ENCODE results near the gene MAP1LC3B2.

MAP1LC3B2 gene

GRCh38 chr12:116559162-116559935 is at the start of gene MAP1LC3B2:
MAP1LC3B2 (plus strand) TSS chr12:116559381; CDS start chr12:116575943, 16,562 bp downstream.
- DNase-seq (ENCODE audit: low read depth) = peak; percentile 78

DNA sequence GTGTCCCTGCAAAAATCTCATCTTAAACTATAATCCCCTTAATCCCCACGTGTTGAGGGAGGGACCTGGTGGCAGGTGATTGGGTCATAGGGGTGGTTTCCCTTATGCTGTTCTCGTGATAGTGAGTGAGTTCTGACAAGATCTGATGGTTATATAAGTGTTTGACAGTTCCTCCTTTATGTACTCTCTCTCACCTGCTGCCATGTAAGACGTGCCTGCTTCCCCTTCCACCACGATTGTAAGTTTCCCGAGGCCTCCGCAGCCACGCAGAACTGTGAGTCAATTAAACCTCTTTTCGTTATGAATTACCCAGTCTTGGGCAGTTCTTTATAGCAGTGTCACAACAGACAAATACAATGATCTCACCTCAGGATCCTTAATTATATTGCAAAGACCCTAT is 45.2 kb upstream of the MAP1LC3B2 start:
- no peak for DNase-seq (ENCODE audit: low read depth)

GRCh38 chr12:116515684-116516083 is 43.5 kb upstream of the MAP1LC3B2 start:
- DNase-seq (ENCODE audit: low read depth) = no peak

GRCh38 chr12:116516657-116517056 is 42.5 kb upstream of the MAP1LC3B2 start:
- DNase-seq (ENCODE audit: low read depth) = no peak

- no peak for DNase-seq (ENCODE audit: low read depth)
These were observed 41.6 kb upstream of the MAP1LC3B2 start for GRCh38 chr12:116517431-116518045.

GRCh38 chr12:116520225-116520760 is 38.9 kb upstream of the MAP1LC3B2 start:
- DNase-seq (ENCODE audit: low read depth) = no peak

DNA sequence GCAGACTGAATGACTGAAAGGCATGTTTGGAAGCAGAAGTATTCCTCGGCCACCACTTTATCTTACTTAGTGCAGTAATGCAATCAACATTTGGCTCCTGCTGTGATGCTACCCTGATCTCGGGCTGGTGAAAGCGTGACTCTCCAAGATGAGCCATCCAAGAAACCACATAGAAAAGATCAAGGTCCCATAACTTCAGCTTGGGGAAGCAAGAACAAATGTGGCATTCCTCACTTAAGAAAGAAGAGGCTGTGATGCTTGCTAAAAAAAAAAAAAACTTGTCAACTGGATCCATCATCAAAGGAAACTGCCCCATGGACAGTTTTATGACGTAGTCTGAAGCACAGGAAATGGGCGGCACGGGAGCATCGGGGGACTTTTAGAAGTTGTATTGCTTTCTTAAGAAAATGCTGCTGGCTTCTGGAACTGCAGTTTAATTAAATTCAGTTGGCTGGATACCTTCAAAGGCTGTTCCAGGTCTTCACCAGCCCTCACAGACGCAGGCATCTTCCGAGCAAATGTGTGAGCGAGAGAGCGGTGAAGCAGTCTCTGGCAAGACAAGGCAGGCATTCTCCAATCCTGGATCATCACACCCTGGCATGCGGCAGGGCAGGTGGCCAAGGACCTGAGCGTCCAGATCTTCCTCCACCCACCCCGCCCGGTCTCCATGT is 38.2 kb upstream of the MAP1LC3B2 start:
- DNase-seq (ENCODE audit: low read depth) = peak; percentile 41

DNA sequence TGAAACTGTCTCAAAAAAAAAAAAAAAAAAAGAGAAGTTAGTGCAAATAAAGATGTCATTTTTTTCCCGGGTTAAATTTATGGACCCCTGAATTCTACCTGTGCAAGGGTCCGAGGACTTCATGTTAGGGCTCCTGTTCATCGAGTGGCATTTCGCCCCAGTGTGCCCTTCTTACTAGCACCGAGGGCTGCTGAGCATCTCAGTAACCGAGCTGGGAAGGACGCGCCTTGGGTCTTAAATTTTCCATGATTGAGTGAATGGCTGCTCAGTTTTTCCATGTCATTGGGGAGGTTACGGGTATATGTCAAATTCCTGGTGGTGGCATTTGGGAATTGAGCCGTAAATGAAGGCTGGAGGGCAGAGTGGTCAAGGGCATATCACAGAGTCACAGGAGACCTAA is 34.9 kb upstream of the MAP1LC3B2 start:
- DNase-seq (ENCODE audit: low read depth) = no peak

DNA sequence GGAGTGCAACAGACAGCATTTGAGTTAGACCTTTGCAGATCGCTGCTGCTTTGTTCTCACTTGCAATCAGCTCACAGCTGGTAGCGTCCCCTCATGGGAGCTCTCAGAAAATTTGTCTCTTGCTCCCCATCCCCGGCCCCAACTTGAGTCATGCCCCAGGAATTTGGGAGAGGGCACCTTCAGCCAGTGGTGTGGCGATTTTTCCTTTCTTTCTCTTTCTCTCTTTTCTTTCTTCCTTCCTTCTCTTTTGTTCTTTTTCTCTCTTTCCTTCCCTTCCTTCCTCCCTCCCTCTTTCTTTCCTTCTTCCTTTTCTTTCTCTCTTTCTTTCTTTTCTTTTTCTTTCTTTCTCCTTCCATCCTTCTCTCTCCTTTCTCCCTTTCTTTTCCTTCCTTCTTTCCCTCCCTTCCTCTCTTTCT is 34.2 kb upstream of the MAP1LC3B2 start:
- DNase-seq (ENCODE audit: low read depth) = peak; percentile 28

DNA sequence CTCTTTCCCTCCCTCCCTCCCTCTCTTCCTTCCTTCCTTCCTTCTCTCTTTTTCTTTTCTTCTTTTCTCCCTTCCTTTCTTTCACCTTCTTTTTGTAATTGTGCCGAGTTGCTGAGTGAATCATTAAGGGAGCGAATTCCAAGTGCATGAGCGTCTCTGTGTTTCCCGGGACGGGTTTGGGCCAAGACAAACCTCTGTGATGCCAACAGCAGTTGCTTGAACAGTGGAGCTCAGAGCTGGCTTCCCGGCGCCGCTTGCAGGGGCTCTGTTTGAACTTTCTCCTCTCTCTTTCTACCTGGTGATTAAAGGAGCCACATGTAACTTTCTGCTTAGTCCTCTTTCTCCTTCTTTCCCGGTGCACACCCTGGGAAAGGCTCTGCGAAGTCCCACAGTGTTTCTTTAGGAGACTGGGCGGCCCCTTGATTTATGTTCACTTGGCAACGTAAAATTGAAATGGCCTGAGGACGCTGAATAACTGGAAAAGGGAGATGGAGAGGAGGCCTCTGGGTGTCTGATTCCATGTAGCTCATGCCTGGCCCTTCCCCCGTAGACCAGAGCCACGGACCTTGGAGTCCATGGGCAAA is 33.7 kb upstream of the MAP1LC3B2 start:
- peak; percentile 87 for DNase-seq (ENCODE audit: low read depth)

DNA sequence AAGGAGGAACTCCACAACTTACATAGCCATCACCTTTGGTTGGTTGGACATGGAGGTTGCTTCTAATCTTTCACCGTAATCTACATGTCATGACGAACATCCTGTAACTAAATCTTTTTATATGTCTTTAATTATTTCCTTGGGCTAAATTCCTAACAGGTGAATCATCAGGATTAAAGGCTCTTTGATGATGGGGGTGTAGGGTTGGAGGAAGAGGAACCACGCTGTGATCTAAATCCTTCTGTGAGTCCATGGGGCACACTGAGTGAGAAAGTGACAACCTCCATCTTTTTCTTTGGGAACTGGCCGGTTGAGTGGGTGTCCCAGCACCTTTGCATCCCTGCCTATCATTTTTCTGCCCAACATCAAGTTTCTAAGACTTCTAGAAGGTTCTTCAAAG is 31.1 kb upstream of the MAP1LC3B2 start:
- peak; percentile 54 for DNase-seq (ENCODE audit: low read depth)

GRCh38 chr12:116528498-116528897 is 30.7 kb upstream of the MAP1LC3B2 start:
- no peak for DNase-seq (ENCODE audit: low read depth)

DNA sequence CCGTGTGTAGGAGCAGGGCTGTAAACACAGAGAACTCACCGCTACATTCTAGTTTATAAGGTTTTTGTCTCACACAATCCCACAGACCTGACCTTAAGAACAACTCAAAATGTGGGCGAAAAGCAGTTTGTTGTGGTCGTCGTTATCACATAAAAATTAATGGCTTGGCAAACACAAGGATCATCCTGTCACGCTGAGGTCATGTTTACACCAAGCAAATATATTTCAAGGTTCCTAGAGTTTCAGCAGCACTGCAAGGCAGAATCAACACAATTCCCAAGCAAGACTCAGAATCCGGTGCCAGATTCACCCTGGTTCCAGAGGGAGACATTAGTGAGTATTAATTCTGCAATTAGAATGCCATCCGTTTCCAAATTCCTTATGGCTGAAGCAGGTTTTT is 30.1 kb upstream of the MAP1LC3B2 start:
- DNase-seq (ENCODE audit: low read depth) = peak; percentile 23

DNA sequence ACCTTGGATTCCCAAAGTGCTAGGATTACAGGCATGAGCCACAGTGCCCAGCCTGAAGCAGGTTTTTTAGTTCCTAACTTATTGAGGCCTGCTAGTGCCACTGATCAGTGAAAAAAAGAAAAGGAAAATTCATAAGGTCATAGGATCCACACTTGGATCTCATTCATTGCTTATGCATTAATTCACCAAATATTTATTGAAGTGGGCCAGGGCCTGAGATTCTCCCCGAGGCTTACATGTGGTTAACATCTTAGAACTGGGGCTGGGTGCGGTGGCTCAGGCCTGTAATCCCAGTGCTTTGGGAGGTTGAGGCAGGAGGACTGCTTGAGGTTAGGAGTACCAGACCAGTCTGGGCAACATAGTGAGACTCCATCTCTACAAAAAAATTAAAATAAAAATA is 29.5 kb upstream of the MAP1LC3B2 start:
- DNase-seq (ENCODE audit: low read depth) = no peak

DNA sequence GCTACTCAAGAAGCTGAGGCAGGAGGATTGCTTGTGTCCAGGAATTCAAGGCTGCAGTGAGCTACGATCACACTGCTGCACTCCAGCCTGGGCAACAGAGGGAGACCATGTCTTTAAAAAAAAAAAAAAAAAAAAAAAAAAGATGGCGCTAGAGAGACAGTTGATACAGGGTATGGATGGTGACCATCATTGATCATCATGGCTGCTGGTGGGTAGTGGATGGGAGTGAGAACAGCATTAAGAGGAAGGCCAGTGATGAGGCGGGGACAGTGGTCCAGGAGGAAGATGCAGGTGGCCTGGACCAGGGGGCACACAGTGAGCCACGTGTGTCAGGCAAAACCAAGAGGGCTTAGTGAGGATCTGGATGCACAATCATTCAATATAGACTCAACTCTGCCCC is 26.8 kb upstream of the MAP1LC3B2 start:
- DNase-seq (ENCODE audit: low read depth) = no peak

GRCh38 chr12:116532986-116533342 is 26.2 kb upstream of the MAP1LC3B2 start:
- DNase-seq (ENCODE audit: low read depth) = no peak

DNA sequence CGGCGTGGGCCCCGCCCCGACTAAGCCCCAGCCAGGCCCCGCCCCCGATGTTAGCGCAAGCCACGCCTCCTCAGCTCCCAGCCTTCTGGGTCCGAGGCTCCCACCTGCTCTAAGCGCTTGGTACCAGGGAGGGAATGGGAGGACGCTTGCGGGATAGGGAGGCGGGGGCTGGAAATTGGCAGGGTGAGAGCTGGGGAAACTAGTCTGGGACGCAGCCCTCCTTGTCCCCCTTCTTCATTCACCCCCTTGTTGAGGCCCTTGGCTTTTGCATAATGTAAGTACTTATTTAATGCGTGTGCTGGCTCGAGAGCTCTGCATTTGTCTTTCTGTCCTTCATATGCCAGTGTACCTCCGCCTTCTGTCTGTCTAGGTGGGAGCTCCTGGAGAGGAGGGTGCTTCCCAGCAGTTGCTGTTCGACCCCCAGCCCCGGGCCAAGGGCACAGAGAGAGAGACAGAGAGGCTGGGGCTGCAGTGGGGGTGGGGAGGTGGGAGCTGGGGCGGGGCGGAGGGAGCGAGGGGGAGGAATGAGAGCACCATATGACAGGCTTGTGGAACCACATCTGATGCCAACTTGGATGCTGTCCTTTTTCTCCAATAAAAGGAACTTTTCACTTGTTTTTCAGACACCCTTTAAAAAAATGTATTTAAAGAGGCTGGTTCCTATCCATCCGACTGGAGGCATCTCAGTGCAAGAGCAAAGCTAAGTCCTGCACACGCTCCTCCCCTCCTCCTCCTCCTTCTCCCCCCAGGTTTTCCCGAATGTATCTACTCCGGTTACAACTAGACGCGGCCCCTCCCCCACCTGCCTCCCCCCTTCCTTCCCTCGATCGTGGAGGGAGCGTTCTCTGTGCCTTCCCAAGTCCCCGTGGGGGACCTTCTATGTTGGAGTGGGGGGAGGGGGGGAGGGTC is 25.6 kb upstream of the MAP1LC3B2 start:
- peak; percentile 66 for DNase-seq (ENCODE audit: low read depth)

DNA sequence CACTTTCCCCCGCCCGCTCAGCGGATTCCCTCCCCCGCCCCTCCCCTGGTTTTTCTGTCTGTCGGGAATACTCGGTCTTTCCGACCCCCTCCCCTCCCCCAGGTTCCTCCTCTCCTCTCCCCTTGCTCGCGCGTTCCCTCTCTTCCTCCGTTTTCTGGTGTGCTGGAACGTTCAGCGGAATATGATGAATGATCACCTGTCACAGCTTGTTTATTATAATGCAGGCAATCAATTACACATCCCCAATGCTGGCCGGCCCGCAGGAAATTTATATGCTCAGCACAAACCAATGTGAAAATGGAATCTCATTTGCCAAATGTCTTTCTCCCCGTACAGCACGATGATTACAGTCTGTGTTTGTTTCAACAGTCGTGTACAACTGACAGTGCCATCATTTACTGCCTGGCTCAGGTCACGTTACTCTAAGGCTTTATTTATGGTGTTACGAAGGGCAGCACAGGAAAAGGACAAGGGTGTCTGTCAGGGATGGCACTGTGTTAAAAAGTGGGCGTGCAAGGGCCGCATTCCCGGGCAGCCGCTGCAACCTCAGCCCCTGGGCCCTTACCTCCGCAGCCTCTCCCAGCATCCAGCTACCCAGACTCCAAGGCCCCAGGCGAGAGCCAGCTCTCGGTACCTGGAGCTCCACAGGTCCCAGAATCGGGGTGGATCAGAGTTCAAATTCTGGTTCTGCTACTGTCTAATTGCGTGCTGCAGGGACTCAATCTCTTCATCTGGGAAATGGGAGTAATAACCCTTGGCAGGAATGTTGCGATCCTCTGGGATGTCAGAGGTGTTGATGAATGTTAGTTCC is 24.7 kb upstream of the MAP1LC3B2 start:
- DNase-seq (ENCODE audit: low read depth) = no peak

DNA sequence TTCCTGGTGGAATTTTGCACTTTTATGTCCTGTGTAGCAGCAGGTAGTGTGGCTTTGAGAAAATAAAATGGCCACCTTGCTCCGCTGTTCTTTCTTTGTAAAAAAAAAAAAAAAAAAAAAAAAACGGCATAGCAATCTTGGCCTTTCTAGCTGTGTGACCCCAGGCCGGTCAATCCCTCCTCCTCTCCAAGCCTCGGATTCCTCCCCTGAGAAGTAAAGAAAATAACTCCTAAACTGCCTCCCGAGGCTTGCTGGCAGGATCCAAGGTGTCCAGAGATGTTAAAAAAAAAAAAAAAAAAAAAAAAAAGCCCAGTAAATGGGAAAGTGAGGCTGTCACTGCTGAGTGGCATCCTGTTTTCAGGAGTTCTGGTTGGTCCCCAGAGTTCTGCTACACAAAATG is 23.9 kb upstream of the MAP1LC3B2 start:
- no peak for DNase-seq (ENCODE audit: low read depth)

DNA sequence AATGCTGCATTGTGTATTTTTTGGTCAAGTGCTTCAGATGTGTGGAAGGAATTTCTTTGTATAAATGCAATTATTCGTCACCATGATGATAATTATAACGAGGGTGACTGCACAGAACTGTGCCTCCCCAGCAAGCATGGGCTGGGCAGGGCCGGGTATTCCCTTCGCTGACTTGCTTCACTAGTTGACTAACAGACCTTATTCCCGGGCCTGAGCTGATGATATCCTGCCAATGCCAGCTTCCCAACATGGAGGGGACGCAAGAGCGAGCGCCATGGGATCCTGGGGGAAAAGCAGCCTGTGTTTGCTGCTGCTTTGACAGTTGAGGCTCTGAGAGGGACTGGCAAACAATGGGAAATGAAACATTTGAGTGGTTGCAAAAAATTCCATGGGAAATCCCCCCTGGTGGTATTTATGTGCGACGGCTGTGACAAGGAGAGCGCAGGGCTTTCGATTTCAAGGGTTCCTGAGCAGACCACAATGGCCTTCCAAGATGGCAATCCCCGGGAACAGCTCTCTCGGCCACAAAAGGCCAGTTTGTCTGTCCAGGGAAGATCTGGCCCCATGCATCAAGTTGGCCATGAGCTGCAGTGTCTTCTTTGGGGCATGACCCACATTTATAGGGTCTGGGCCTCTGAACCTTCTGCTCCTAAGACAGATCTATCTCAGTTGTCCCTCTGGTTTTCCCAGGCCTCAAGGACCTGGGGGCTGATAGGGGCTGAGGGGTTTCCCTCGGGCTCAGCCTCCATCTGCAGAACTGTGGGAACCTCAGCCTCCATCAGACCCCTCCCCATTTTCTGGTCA is 21.9 kb upstream of the MAP1LC3B2 start:
- no peak for DNase-seq (ENCODE audit: low read depth)
